ENCODE results near the gene CRYBB1.

Gene CRYBB1

GRCh38 chr22:26553056-26553752, 64.6 kb downstream of the CRYBB1 start:
- no peak for DNase-seq (ENCODE audit: low read depth in 3 of 3)

- DNase-seq (ENCODE audit: low read depth in 3 of 3): no peak
Measured at GRCh38 chr22:26552466-26552865, 65.4 kb downstream of the CRYBB1 start.

GRCh38 chr22:26551568-26551967, 66.3 kb downstream of the CRYBB1 start:
- DNase-seq (ENCODE audit: low read depth in 3 of 3): no peak

GRCh38 chr22:26550498-26551033, 67.3 kb downstream of the CRYBB1 start:
- no peak for DNase-seq (ENCODE audit: low read depth in 3 of 3)

- DNase-seq (ENCODE audit: low read depth in 3 of 3): no peak
Measured at GRCh38 chr22:26549902-26550497, 67.8 kb downstream of the CRYBB1 start.
